Type B pancreatic cell (in vitro differentiated cells): ENCODE measurements around the gene VPREB1. TPM values are rescaled to one million over a fixed set of nuclear protein-coding genes. Genes with fewer than 3 reads are reported as not detected.

Experiments
- DNase-seq: peaks from one replicate; pipeline ENCODE4 v3.0.0; 2021; ENCODE audit warnings: mixed read lengths; ENCODE audit not compliant: unreplicated experiment; ENCODE audit errors: extremely low spot score
- H3K27ac Mint-ChIP-seq: 2 replicates; pipeline ENCODE4 v1.8.0; 2021; ENCODE audit warnings: mild to moderate bottlenecking, mixed read lengths
- H3K27me3 Mint-ChIP-seq: 2 replicates; pipeline ENCODE4 v1.8.0; 2021; ENCODE audit warnings: mixed read lengths
- H3K36me3 Mint-ChIP-seq: 2 replicates; pipeline ENCODE4 v1.8.0; 2021; ENCODE audit warnings: mixed read lengths
- H3K4me1 Mint-ChIP-seq: one replicate; pipeline ENCODE4 v1.8.0; 2021; ENCODE audit warnings: mixed read lengths; ENCODE audit not compliant: unreplicated experiment
- H3K4me3 Mint-ChIP-seq: 2 replicates; pipeline ENCODE4 v1.8.0; 2021; ENCODE audit warnings: mild to moderate bottlenecking, mixed read lengths
- H3K9me3 Mint-ChIP-seq: 2 replicates; pipeline ENCODE4 v1.8.0; 2021; ENCODE audit warnings: mixed read lengths
- total RNA-seq: library from RNA; stranded (reverse); gene quantifications from 2 replicates; pipeline ENCODE4 v1.2.1, GENCODE V29; 2021; ENCODE audit warnings: low replicate concordance
- TF ChIP-seq, protein P1 (sequence below): fragments of 200-600 bp; sonication (generic); conservative IDR thresholded peaks from 2 replicates; pipeline ENCODE4 v1.5.0; 2021; ENCODE audit warnings: antibody characterized with exemption, mild to moderate bottlenecking

The VPREB1 gene
- total RNA-seq, 1 donor from 2014 or later: not detected

DNA sequence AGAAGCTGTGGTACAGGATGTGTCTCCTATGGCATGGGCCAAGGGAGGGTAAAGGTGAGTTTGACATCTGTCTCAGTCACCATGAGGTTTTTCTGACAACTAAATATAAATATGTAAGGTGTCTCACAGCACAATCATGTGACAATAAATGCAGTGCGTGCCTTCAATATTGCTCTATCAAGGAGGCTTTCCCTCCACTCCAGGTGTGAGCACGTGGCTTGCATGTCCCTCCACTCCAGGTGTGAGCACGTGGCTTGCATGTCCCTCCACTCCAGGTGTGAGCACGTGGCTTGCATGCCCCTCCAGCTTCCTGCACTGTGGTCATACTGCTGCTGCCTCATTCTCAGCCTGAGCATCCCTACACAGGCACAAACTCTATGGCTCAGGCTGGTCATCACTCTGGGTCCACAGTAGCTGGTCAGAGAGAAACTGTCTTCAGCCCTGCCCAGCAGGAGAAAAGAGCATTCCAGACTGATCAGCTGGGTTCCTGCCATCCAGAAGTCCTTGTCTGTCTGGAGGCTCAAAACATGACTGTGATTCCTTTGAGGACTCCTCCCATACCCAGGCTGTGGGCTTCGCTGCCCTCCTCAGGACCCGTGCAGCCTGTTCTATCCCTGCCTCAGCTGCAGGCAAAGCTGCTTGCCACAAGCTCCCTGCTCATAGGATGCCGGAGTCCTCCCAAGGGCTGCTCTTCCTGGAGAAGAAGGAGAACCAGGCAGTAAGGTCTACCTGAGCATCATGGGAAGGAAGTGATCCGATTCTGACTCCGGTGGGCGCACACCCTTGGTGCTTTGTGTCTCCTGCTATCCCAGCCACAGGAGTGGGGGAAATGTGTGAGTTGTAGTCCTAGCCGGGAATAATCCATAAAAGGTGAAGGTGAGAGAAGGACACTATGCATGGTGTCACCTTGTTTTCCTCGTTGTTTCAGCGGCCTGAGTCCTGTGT lies 33.4 kb upstream of the VPREB1 start:
- Mint-ChIP-seq H3K27ac (no peak overlapping the region), H3K4me3 (no peak overlapping the region), H3K4me1 (no peaks in the 10 kb centered on the region), H3K27me3 (peaks cover 81% of the 10 kb centered on the region), H3K36me3 (no peaks in the 10 kb centered on the region), H3K9me3 (no peaks in the 10 kb centered on the region)
- no peak for DNase-seq
- TF ChIP-seq, protein P1, sequence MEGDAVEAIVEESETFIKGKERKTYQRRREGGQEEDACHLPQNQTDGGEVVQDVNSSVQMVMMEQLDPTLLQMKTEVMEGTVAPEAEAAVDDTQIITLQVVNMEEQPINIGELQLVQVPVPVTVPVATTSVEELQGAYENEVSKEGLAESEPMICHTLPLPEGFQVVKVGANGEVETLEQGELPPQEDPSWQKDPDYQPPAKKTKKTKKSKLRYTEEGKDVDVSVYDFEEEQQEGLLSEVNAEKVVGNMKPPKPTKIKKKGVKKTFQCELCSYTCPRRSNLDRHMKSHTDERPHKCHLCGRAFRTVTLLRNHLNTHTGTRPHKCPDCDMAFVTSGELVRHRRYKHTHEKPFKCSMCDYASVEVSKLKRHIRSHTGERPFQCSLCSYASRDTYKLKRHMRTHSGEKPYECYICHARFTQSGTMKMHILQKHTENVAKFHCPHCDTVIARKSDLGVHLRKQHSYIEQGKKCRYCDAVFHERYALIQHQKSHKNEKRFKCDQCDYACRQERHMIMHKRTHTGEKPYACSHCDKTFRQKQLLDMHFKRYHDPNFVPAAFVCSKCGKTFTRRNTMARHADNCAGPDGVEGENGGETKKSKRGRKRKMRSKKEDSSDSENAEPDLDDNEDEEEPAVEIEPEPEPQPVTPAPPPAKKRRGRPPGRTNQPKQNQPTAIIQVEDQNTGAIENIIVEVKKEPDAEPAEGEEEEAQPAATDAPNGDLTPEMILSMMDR: no peak

DNA sequence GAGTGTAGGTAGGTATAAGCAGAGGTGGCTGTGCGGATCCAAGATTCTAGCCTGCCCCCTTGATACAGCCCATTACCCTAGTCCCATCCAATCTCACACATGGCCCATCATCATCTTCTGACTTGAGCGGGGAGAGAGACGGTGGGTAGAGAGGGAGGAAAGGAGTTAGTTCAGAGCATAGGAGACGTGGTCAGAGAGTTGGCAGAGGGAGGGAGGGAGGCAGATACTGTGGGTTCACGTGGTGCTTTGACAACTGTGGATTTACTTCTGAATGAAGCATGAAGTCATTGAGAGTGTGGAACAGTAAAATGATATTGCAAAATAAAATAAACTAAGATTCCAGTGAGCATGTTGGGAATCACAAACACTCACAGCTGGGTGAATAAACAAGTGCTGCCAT lies 31.4 kb upstream of the VPREB1 start:
- Mint-ChIP-seq H3K4me3 (no peak overlapping the region), H3K9me3 (no peaks in the 10 kb centered on the region), H3K4me1 (no peaks in the 10 kb centered on the region), H3K27ac (no peak overlapping the region), H3K27me3 (peaks cover 74% of the 10 kb centered on the region), H3K36me3 (no peaks in the 10 kb centered on the region)
- TF ChIP-seq, protein P1: no peak
- DNase-seq: no peak

DNA sequence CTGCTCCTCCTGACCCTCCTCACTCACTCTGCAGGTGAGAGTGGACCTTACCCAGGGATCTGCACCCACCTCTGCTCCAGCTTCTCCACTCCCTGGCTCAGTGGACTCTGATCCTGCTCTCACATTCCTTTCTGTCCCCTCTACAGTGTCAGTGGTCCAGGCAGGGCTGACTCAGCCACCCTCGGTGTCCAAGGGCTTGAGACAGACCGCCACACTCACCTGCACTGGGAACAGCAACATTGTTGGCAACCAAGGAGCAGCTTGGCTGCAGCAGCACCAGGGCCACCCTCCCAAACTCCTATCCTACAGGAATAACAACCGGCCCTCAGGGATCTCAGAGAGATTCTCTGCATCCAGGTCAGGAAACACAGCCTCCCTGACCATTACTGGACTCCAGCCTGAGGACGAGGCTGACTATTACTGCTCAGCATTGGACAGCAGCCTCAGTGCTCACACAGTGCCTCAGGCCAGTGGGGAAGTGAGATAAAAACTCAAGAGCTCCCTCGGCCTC lies 29.7 kb upstream of the VPREB1 start:
- Mint-ChIP-seq H3K36me3 (no peaks in the 10 kb centered on the region), H3K27ac (no peak overlapping the region), H3K27me3 (peaks cover 70% of the 10 kb centered on the region), H3K9me3 (no peaks in the 10 kb centered on the region), H3K4me1 (no peaks in the 10 kb centered on the region), H3K4me3 (no peak overlapping the region)
- DNase-seq: no peak
- TF ChIP-seq, protein P1: no peak

DNA sequence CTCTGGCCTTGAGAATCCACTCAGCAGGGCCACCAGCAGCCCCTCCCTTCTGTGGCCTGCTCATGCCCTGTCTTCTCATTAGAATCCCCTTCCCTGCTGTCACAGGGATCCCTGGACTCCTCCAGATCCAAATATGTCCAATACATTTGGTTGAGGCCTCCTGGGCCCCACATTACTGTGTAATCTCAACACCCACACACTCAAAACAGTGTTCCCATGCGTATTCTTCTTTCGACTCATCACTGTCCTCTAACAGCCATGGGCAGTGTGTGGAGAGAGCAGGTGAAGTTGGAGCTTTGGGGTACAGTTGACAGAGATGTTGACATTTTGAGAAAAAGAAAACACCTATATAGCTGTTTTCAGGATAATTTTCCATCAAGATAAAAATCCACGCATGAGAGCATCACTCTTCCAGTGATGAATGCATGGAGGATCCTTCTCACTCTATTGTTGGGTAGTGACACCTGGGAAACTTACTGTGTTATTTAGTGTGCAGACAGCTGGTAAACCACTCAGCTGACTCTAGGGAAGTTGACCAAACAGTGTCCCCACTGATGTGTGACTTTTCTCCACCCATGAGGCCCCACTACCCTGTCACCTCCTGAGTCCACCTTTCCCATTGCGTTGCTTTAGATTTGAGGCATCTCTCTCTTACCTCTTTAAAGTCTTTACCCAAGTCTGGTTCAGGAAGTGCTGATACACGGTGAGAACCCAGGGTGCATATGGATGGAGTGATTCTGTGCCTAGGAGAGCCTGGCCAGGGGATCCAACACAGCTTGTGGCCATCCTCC lies 28.7 kb upstream of the VPREB1 start:
- no peak for DNase-seq
- Mint-ChIP-seq H3K9me3 (no peaks in the 10 kb centered on the region), H3K4me3 (no peak overlapping the region), H3K36me3 (no peaks in the 10 kb centered on the region), H3K4me1 (no peaks in the 10 kb centered on the region), H3K27ac (no peak overlapping the region), H3K27me3 (peaks cover 65% of the 10 kb centered on the region)
- TF ChIP-seq, protein P1: no peak

DNA sequence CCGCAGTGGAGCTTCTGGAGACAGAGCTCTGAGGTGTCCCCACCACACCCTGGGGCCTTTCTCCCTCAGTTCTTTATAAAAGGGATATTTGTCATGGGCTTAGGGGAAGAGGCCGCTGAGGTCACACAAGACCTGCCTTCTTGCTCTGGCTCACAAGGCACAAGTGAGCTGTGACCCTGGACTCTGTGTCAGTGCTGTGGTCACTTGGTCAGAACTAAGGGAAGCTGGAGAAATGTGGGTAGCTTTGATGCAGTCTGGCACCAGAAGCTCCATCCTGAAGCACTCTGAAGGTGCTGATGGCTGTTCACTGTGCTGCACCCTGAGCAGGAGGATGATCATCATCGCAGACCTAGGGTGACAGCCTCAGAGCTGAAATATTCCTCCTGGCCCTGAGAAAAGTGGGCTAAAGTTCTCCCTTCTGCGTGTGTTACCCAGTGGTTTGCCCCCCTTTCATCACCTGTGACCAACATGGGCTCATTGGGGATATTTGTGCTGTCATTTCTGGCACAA lies 28.1 kb upstream of the VPREB1 start:
- no peaks in the 10 kb centered on the region for H3K9me3 Mint-ChIP-seq
- no peaks in the 10 kb centered on the region for H3K4me1 Mint-ChIP-seq
- no peak overlapping the region for H3K4me3 Mint-ChIP-seq
- peaks cover 59% of the 10 kb centered on the region for H3K27me3 Mint-ChIP-seq
- no peak overlapping the region for H3K27ac Mint-ChIP-seq
- no peaks in the 10 kb centered on the region for H3K36me3 Mint-ChIP-seq
- TF ChIP-seq, protein P1: no peak
- no peak for DNase-seq
